ENCODE results near the gene ANKRD13D.

DNA sequence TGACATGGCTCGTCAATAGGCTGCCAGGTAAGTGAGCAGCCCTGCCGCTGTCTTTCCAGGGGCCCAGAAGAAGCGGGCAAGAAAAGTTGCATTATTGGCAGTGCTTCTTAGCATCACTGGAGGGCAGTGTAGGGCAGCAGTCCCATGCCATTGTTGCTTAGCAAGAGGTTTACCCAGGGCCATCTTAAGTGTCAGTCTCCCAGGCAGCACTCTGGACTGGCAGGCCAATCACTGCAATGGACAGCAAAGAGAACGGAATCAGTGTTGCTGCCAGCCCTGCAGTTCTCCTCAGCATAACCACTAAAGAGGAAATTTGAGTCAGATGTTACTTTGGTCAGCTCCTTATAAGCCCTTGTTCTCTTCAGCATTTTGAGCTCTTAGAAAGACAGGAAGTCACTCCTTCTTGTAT lies 36.3 kb upstream of the ANKRD13D start:
- TF ChIP-seq EZH2phosphoT487 (IDR thresholded peaks at IDR 0.05; ENCODE audit: borderline replicate concordance, low read length), result no peak
- TF ChIP-seq CTCF (conservative IDR thresholded peaks at IDR 0.05; ENCODE audit: low read depth, low read length), result peak; percentile 70
